Immature natural killer cell (primary cell): ENCODE measurements around the gene KRTAP6-3. TPM values are rescaled to one million over a fixed set of nuclear protein-coding genes. Genes with fewer than 3 reads are reported as not detected.

Source experiments
- DNase-seq, 3 donors: peaks; one replicate each; pipeline ENCODE4 v3.0.0; 2022; ENCODE audit warnings: mixed read lengths in 1 of 3
- H3K27ac Mint-ChIP-seq, 6 donors: one replicate each; pipeline ENCODE4 v1.8.0; 2020; ENCODE audit warnings: mixed read lengths in 6 of 6, mild to moderate bottlenecking in 5 of 6, inconsistent platforms in 4 of 6, moderate library complexity in 3 of 6
- H3K27me3 Mint-ChIP-seq, 3 donors: one replicate each; pipeline ENCODE4 v1.8.0; 2020 to 2021; ENCODE audit warnings: low read depth in 3 of 3, mild to moderate bottlenecking in 3 of 3, mixed read lengths in 3 of 3, moderate library complexity in 3 of 3, inconsistent platforms in 1 of 3
- H3K36me3 Mint-ChIP-seq, 3 donors: one replicate each; pipeline ENCODE4 v1.8.0; 2020; ENCODE audit warnings: mixed read lengths in 3 of 3, inconsistent platforms in 2 of 3, mild to moderate bottlenecking in 2 of 3
- H3K4me1 Mint-ChIP-seq, 2 donors: one replicate each; pipeline ENCODE4 v1.8.0; 2020; ENCODE audit warnings: inconsistent platforms in 2 of 2, mild to moderate bottlenecking in 2 of 2, mixed read lengths in 2 of 2, moderate library complexity in 1 of 2
- H3K4me3 Mint-ChIP-seq, 5 donors: one replicate each; pipeline ENCODE4 v1.8.0; 2020; ENCODE audit warnings: mild to moderate bottlenecking in 5 of 5, mixed read lengths in 5 of 5, inconsistent platforms in 3 of 5, moderate library complexity in 3 of 5
- H3K9me3 Mint-ChIP-seq, 6 donors: one replicate each; pipeline ENCODE4 v1.8.0; 2020; ENCODE audit warnings: mild to moderate bottlenecking in 6 of 6, mixed read lengths in 6 of 6, inconsistent platforms in 4 of 6, moderate library complexity in 3 of 6
- polyA plus RNA-seq, 3 donors: library from polyadenylated mRNA; unstranded; fragments of 300-500 nt; fragmentation: Illumina TruSeq; gene quantifications; one replicate each; pipeline ENCODE4 v1.2.3, GENCODE V29; 2021

The KRTAP6-3 gene
- polyA plus RNA-seq, 3 donors from 2014 or later, result not detected

GRCh38 chr21:30642564-30642963 lies 50.3 kb downstream of the KRTAP6-3 start, which contains the start of gene KRTAP20-3:
KRTAP20-3 (plus strand) TSS chr21:30642864.
- Mint-ChIP-seq H3K9me3 (peaks cover 1 to 52% (median 22%) of the 10 kb centered on the region in 6 donors), H3K27ac (no peak within 1 kb of the TSS), H3K4me1 (no peaks in the 10 kb centered on the region), H3K4me3 (no peak within 1 kb of the TSS), H3K27me3 (peaks cover 0 to 4% (median 0%) of the 10 kb centered on the region in 3 donors), H3K36me3 (no peaks in the 10 kb centered on the region)
- no peak for DNase-seq

Other genes starting within 250 kb of the KRTAP6-3 start
- gene KRTAP23-1, start 243.8 kb upstream of the KRTAP6-3 start, polyA plus RNA-seq, result not detected
- not detected for gene KRTAP13-2, start 220.2 kb upstream of the KRTAP6-3 start, polyA plus RNA-seq
- not detected for gene KRTAP13-1, start 196.4 kb upstream of the KRTAP6-3 start, polyA plus RNA-seq
- gene KRTAP13-3, start 166.5 kb upstream of the KRTAP6-3 start, polyA plus RNA-seq, result not detected
- not detected for gene KRTAP13-4, start 162.2 kb upstream of the KRTAP6-3 start, polyA plus RNA-seq
- gene KRTAP15-1, start 152.2 kb upstream of the KRTAP6-3 start, polyA plus RNA-seq, result not detected
- not detected for gene KRTAP19-1, start 112.1 kb upstream of the KRTAP6-3 start, polyA plus RNA-seq
- not detected for gene KRTAP19-2, start 105.0 kb upstream of the KRTAP6-3 start, polyA plus RNA-seq
- not detected for gene KRTAP19-3, start 100.4 kb upstream of the KRTAP6-3 start, polyA plus RNA-seq
- not detected for gene KRTAP19-4, start 95.3 kb upstream of the KRTAP6-3 start, polyA plus RNA-seq
- gene KRTAP19-5, start 90.3 kb upstream of the KRTAP6-3 start, polyA plus RNA-seq, result not detected
- not detected for gene KRTAP19-6, start 50.6 kb upstream of the KRTAP6-3 start, polyA plus RNA-seq
- gene KRTAP19-7, start 31.1 kb upstream of the KRTAP6-3 start, polyA plus RNA-seq, result not detected
- gene KRTAP22-2, start 2.0 kb upstream of the KRTAP6-3 start, polyA plus RNA-seq, result not detected
- not detected for gene KRTAP6-2, start 6.5 kb downstream of the KRTAP6-3 start, polyA plus RNA-seq
- gene KRTAP22-1, start 8.6 kb downstream of the KRTAP6-3 start, polyA plus RNA-seq, result not detected
- not detected for gene KRTAP6-1, start 21.5 kb downstream of the KRTAP6-3 start, polyA plus RNA-seq
- gene KRTAP20-1, start 24.0 kb downstream of the KRTAP6-3 start, polyA plus RNA-seq, result not detected
- not detected for gene KRTAP20-4, start 28.2 kb downstream of the KRTAP6-3 start, polyA plus RNA-seq
- gene KRTAP20-2, start 42.8 kb downstream of the KRTAP6-3 start, polyA plus RNA-seq, result not detected
- not detected for gene KRTAP20-3, start 50.4 kb downstream of the KRTAP6-3 start, polyA plus RNA-seq
- not detected for gene KRTAP21-3, start 126.3 kb downstream of the KRTAP6-3 start, polyA plus RNA-seq
- gene KRTAP21-2, start 154.8 kb downstream of the KRTAP6-3 start, polyA plus RNA-seq, result not detected
- gene KRTAP21-1, start 163.0 kb downstream of the KRTAP6-3 start, polyA plus RNA-seq, result not detected
- not detected for gene KRTAP8-1, start 220.8 kb downstream of the KRTAP6-3 start, polyA plus RNA-seq
- gene KRTAP7-1, start 237.3 kb downstream of the KRTAP6-3 start, polyA plus RNA-seq, result not detected